Neural progenitor cell (in vitro differentiated cells): ENCODE measurements around the gene PKDREJ. TPM values are rescaled to one million over a fixed set of nuclear protein-coding genes. Genes with fewer than 3 reads are reported as not detected.
A peak's percentile ranks its signal among the peaks of the same experiment; 100 is the strongest.
"Not testable (repeated sequence)": the region's sequence is repeated elsewhere in the genome, so short reads cannot be mapped to it uniquely, and the experiment has no call there.

ENCODE experiments used
- DNase-seq: peaks from one replicate; pipeline ENCODE4 v3.0.0-alpha.2; 2016; ENCODE audit warnings: low spot score
- H2AFZ ChIP-seq: fragments of 200-600 bp; sonication (generic); replicated peaks from 2 replicates; pipeline ENCODE4 v1.6.1; 2016; ENCODE audit warnings: antibody characterized with exemption
- H3F3A ChIP-seq: fragments of 200-600 bp; sonication (generic); 2 replicates; pipeline ENCODE4 v1.6.1; 2016; ENCODE audit warnings: antibody characterized with exemption, low read depth
- H3K27ac ChIP-seq: fragments of 200-600 bp; sonication (generic); 2 replicates; pipeline ENCODE4 v1.5.1; 2016; ENCODE audit warnings: mild to moderate bottlenecking
- H3K27me3 ChIP-seq: fragments of 200-600 bp; sonication (generic); 2 replicates; pipeline ENCODE4 v1.6.1; 2016; ENCODE audit warnings: mild to moderate bottlenecking, moderate library complexity
- H3K36me3 ChIP-seq: fragments of 200-600 bp; sonication (generic); 2 replicates; pipeline ENCODE4 v1.5.1; 2016
- H3K4me1 ChIP-seq: fragments of 200-600 bp; sonication (generic); 2 replicates; pipeline ENCODE4 v1.6.1; 2016; ENCODE audit warnings: mixed run types
- H3K4me2 ChIP-seq: fragments of 200-600 bp; sonication (generic); 2 replicates; pipeline ENCODE4 v1.6.1; 2016
- H3K4me3 ChIP-seq: fragments of 200-600 bp; sonication (generic); 2 replicates; pipeline ENCODE4 v1.5.1; 2016
- H3K79me2 ChIP-seq: fragments of 200-600 bp; sonication (generic); 2 replicates; pipeline ENCODE4 v1.6.1; 2016; ENCODE audit warnings: low read depth
- H3K9ac ChIP-seq: fragments of 200-600 bp; sonication (generic); 2 replicates; pipeline ENCODE4 v1.6.1; 2016
- H3K9me3 ChIP-seq: fragments of 200-600 bp; sonication (generic); 2 replicates; pipeline ENCODE4 v1.5.1; 2016; ENCODE audit warnings: low read depth
- H4K20me1 ChIP-seq: fragments of 200-600 bp; sonication (generic); 2 replicates; pipeline ENCODE4 v1.6.1; 2016; ENCODE audit warnings: low read depth
- H3K27ac Mint-ChIP-seq: 3 replicates; pipeline ENCODE4 v1.8.0; 2021; ENCODE audit warnings: mixed read lengths
- H3K27me3 Mint-ChIP-seq: 2 replicates; pipeline ENCODE4 v1.8.0; 2022; ENCODE audit warnings: low read depth, mild to moderate bottlenecking, inconsistent platforms, moderate library complexity, mixed read lengths; ENCODE audit not compliant: insufficient read depth
- H3K36me3 Mint-ChIP-seq: 3 replicates; pipeline ENCODE4 v1.8.0; 2021; ENCODE audit warnings: mixed read lengths
- H3K4me1 Mint-ChIP-seq: 3 replicates; pipeline ENCODE4 v1.8.0; 2021; ENCODE audit warnings: mixed read lengths
- H3K4me3 Mint-ChIP-seq: 3 replicates; pipeline ENCODE4 v1.8.0; 2021; ENCODE audit warnings: mild to moderate bottlenecking, moderate library complexity, mixed read lengths
- H3K9me3 Mint-ChIP-seq: 3 replicates; pipeline ENCODE4 v1.8.0; 2020; ENCODE audit warnings: mixed read lengths
- CTCF ChIP-seq: fragments of 200-600 bp; sonication (generic); IDR thresholded peaks from 2 replicates; pipeline ENCODE4 v1.5.1; 2017; ENCODE audit warnings: antibody characterized with exemption, mild to moderate bottlenecking
- EZH2 ChIP-seq: fragments of 200-600 bp; sonication (generic); IDR thresholded peaks from 2 replicates; pipeline ENCODE4 v1.6.1; 2017; ENCODE audit warnings: antibody characterized with exemption, mild to moderate bottlenecking, moderate library complexity
- EZH2phosphoT487 ChIP-seq: fragments of 200-600 bp; sonication (generic); IDR thresholded peaks from 2 replicates; pipeline ENCODE4 v1.6.1; 2017; ENCODE audit warnings: antibody characterized with exemption
- total RNA-seq: library from RNA; depleted of rRNA; stranded (reverse); fragments of >200 nt; gene quantifications from 2 replicates; pipeline ENCODE4 v1.2.3, GENCODE V29; 2015; ENCODE audit warnings: low replicate concordance

PKDREJ gene
- total RNA-seq, 1 donor from 2014 or later, result not detected

GRCh38 chr22:46269564-46269963 lies 6.4 kb upstream of the PKDREJ start:
- Histone ChIP-seq H3K4me2 (no peak overlapping the region), H3K4me1 (no peaks in the 10 kb centered on the region), H3K27me3 (peaks cover 30% of the 10 kb centered on the region), H3F3A (no peaks in the 10 kb centered on the region), H4K20me1 (no peaks in the 10 kb centered on the region), H3K4me3 (no peak overlapping the region), H3K9ac (no peak overlapping the region), H2AFZ (no peak overlapping the region), H3K9me3 (no peaks in the 10 kb centered on the region), H3K27ac (no peak overlapping the region), H3K79me2 (no peaks in the 10 kb centered on the region), H3K36me3 (no peaks in the 10 kb centered on the region)
- TF ChIP-seq CTCF (no peak), EZH2 (no peak), EZH2phosphoT487 (no peak)
- Mint-ChIP-seq H3K4me3 (peak overlapping the region; percentile 91), H3K27ac (peak overlapping the region; percentile 89), H3K27me3 (peaks cover 8% of the 10 kb centered on the region), H3K9me3 (peaks cover 15% of the 10 kb centered on the region), H3K4me1 (peaks cover 17% of the 10 kb centered on the region), H3K36me3 (peaks cover 3% of the 10 kb centered on the region)
- DNase-seq, result no peak

GRCh38 chr22:46267431-46268279 lies 4.5 kb upstream of the PKDREJ start, which contains the start of gene TTC38:
Gene TTC38 (plus strand): TSS chr22:46268008. CDS start chr22:46268040, 32 bp downstream.
- H2AFZ ChIP-seq, result peak within 1 kb of the TSS; percentile 97
- peaks cover 7% of the 10 kb centered on the region for H3K36me3 Mint-ChIP-seq
- H3K9me3 Mint-ChIP-seq, result peaks cover 29% of the 10 kb centered on the region
- no peaks in the 10 kb centered on the region for H3K9me3 ChIP-seq
- H3K79me2 ChIP-seq, result no peaks in the 10 kb centered on the region
- H4K20me1 ChIP-seq, result no peaks in the 10 kb centered on the region
- H3K36me3 ChIP-seq, result no peaks in the 10 kb centered on the region
- DNase-seq, result peak; percentile 79
- no peak within 1 kb of the TSS for H3K27ac Mint-ChIP-seq
- H3K27ac ChIP-seq, result no peak within 1 kb of the TSS
- peak within 1 kb of the TSS; percentile 90 for H3K4me2 ChIP-seq
- H3F3A ChIP-seq, result no peaks in the 10 kb centered on the region
- H3K4me3 ChIP-seq, result peak within 1 kb of the TSS; percentile 77
- peaks cover 22% of the 10 kb centered on the region for H3K27me3 Mint-ChIP-seq
- no peaks in the 10 kb centered on the region for H3K4me1 ChIP-seq
- H3K4me3 Mint-ChIP-seq, result peak within 1 kb of the TSS; percentile 91
- H3K9ac ChIP-seq, result no peak within 1 kb of the TSS
- peaks cover 49% of the 10 kb centered on the region for H3K27me3 ChIP-seq
- TF ChIP-seq EZH2 (no peak), EZH2phosphoT487 (no peak), CTCF (no peak)
- H3K4me1 Mint-ChIP-seq, result peaks cover 17% of the 10 kb centered on the region

- H3K4me1 Mint-ChIP-seq, result peaks cover 17% of the 10 kb centered on the region
- H3K36me3 Mint-ChIP-seq, result peaks cover 13% of the 10 kb centered on the region
- not testable (repeated sequence) for H3K9me3 ChIP-seq, H2AFZ ChIP-seq, H3K27ac Mint-ChIP-seq, H3K4me3 Mint-ChIP-seq, H3K79me2 ChIP-seq, DNase-seq, H3K9ac ChIP-seq, H4K20me1 ChIP-seq, H3K36me3 ChIP-seq, H3K4me3 ChIP-seq, H3K27ac ChIP-seq, H3F3A ChIP-seq, H3K4me2 ChIP-seq, H3K4me1 ChIP-seq
- H3K27me3 ChIP-seq, result peaks cover 69% of the 10 kb centered on the region
- H3K9me3 Mint-ChIP-seq, result peaks cover 47% of the 10 kb centered on the region
- H3K27me3 Mint-ChIP-seq, result peaks cover 38% of the 10 kb centered on the region
Observed at GRCh38 chr22:46265627-46266026, 2.5 kb upstream of the PKDREJ start.

GRCh38 chr22:46264520-46264919 lies 1.4 kb upstream of the PKDREJ start:
- not testable (repeated sequence) for H3K9me3 ChIP-seq, H3K4me3 Mint-ChIP-seq, H3K4me2 ChIP-seq, DNase-seq, H3F3A ChIP-seq, H3K4me3 ChIP-seq, H2AFZ ChIP-seq, H3K9ac ChIP-seq, H3K36me3 ChIP-seq, H3K4me1 ChIP-seq, H3K27ac Mint-ChIP-seq, H3K79me2 ChIP-seq, H3K27ac ChIP-seq, H4K20me1 ChIP-seq
- Mint-ChIP-seq H3K9me3 (peaks cover 56% of the 10 kb centered on the region), H3K4me1 (peaks cover 14% of the 10 kb centered on the region), H3K36me3 (peaks cover 13% of the 10 kb centered on the region), H3K27me3 (peaks cover 43% of the 10 kb centered on the region)
- peaks cover 81% of the 10 kb centered on the region for H3K27me3 ChIP-seq
